CD4-positive, alpha-beta T cell treated with Interleukin-4 for 1 hour (primary cell): Measurements from ENCODE around the gene ERBB3.
"Not testable (repeated sequence)": the region's sequence is repeated elsewhere in the genome, so short reads cannot be mapped to it uniquely, and the experiment has no call there.

Experiments
- DNase-seq, 2 donors: peaks; one replicate each; pipeline ENCODE4 v3.0.0-alpha.2; 2020 to 2022

Gene ERBB3

DNA sequence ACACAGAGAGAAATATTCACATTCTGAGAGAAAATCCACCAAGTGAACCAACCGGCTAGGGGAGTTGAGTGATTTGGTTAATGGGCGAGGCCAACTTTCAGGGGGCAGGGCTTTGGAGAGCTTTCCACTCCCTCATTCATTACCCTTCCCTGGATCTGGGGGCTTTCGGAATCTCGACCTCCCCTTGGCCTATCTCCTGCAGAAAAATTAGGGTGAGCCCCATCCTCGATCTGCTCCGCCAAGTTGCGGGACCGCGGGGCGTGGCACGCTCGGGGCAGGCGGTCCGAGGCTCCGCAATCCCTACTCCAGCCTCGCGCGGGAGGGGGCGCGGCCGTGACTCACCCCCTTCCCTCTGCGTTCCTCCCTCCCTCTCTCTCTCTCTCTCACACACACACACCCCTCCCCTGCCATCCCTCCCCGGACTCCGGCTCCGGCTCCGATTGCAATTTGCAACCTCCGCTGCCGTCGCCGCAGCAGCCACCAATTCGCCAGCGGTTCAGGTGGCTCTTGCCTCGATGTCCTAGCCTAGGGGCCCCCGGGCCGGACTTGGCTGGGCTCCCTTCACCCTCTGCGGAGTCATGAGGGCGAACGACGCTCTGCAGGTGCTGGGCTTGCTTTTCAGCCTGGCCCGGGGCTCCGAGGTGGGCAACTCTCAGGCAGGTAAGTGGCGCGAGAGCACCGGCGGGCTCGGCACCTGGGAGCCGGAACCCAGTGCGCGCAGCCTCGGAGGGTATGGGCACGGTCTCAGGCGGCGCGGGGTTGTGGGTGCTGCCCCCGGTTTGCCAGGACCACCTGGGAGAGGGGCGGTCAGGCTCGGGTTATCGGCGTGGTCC is at the start of gene ERBB3:
ERBB3 (plus strand) TSS at position 443 of the 833 bp plus-strand sequence; CDS start at position 579, 136 bp downstream.
- peak; percentile 56 to 66 for DNase-seq

DNA sequence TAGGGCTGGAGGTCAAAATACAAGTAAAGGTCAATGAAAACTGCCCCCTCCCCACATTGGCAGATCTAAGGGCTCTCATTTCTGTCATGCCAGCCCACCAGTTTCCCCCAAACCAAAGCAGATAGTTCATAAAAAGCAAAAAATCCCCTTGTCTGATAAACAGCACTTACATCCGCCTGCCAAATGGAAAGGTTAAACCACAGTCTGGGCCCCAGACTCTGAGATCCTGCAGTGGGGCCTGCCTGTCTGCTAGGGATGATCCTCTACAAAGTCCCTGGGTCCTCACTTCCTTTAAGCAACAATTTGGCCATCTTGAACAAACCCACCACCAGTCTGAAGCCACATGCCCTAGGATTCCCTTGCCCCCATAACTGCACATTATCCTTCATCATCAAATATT is 48.0 kb upstream of the ERBB3 start:
- no peak for DNase-seq

DNA sequence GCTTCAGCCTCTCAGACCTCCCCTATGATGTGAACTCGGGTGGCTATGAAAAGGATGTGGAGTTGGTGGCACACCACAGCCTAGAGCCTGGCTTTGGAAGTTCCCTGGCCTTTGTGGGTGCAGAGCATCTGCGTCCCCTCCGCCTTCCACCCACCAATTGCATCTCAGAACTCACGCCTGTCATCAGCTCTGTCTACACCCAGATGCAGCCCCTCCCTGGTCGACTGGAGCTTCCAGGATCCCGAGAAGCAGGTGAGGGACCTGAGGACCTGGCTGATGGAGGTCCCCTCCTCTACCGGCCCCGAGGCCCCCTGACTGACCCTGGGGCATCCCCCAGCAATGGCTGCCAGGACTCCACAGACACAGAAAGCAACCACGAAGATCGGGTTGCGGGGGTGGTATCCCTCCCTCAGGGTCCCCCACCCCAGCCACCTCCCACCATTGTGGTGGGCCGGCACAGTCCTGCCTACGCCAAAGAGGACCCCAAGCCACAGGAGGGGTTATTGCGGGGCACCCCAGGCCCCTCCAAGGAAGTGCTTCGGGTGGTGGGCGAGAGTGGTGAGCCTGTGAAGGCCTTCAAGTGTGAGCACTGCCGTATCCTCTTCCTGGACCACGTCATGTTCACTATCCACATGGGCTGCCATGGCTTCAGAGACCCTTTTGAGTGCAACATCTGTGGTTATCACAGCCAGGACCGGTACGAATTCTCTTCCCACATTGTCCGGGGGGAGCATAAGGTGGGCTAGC is 45.2 kb upstream of the ERBB3 start:
- DNase-seq = peak; percentile 22 to 44

DNA sequence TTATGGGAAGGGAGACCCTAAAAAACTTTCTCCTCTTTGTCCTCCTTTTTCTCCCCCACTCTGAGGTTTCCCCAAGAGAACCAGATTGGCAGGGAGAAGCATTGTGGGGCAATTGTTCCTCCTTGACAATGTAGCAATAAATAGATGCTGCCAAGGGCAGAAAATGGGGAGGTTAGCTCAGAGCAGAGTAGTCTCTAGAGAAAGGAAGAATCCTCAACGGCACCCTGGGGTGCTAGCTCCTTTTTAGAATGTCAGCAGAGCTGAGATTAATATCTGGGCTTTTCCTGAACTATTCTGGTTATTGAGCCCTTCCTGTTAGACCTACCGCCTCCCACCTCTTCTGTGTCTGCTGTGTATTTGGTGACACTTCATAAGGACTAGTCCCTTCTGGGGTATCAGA is 42.8 kb upstream of the ERBB3 start:
- DNase-seq = no peak

DNA sequence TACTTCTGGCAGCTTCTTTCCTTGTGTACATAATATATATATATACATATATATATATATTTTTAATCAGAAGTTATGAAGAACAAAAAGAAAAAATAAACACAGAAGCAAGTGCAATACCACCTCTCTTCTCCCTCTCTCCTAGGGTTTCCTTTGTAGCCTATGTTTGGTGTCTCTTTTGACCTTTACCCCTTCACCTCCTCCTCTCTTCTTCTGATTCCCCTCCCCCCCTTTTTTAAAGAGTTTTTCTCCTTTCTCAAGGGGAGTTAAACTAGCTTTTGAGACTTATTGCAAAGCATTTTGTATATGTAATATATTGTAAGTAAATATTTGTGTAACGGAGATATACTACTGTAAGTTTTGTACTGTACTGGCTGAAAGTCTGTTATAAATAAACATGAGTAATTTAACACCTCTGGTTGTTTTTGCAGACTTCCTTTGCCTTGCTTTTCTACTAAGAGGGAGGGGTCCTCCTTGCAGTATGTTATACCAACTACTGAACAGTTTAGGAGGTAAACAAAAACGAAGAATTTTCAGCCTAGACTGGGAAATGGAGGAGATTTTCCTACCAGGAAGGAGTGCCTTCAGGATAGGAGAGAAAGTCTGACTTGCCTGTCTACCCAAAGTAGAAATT is 41.8 kb upstream of the ERBB3 start:
- DNase-seq = no peak

DNA sequence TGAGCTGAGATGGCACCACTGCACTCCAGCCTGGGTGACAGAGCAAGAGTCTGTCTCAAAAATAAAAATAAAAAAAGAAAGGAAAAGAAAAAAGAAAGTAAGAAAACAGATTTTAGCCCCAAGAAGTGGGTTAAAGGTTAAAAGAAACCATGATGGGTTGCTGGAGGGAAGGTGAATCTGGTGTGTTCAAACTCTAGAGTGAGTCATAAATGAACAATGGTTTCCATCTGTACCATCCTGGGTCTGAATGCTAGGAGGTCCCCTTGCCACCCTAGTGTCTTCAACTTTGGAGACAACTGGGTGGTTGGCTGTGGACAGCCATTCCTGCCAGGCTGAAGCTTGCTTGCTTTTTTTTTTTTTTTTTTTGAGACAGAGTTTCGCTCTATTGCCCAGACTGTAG is 39.8 kb upstream of the ERBB3 start:
- DNase-seq = no peak

DNA sequence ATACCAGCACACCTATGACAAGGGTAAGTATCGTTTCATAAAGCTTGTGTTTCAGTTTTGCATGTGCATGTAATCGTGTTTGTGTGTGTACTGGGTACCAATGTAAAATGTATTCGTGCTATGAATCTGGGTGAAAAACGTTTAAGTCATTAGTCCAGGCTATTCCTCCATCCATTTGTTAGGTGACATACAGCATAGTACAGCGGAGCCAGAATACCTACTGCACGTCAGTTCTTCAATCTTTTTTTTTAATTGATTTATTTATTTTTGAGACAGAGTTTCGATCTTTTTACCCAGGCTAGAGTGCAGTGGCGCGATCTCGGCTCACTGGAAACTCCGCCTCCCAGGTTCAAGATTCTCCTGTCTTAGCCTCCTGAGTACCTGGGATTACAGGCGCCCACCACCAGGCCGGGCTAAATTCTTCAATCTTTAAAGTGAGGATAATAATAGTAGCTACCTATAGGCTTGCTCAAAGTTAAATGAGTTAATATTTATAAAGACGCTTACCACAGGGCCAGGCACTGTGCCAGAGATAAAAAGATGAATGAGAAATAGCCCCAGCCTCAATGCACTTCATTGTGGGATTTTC is 38.9 kb upstream of the ERBB3 start:
- no peak for DNase-seq

DNA sequence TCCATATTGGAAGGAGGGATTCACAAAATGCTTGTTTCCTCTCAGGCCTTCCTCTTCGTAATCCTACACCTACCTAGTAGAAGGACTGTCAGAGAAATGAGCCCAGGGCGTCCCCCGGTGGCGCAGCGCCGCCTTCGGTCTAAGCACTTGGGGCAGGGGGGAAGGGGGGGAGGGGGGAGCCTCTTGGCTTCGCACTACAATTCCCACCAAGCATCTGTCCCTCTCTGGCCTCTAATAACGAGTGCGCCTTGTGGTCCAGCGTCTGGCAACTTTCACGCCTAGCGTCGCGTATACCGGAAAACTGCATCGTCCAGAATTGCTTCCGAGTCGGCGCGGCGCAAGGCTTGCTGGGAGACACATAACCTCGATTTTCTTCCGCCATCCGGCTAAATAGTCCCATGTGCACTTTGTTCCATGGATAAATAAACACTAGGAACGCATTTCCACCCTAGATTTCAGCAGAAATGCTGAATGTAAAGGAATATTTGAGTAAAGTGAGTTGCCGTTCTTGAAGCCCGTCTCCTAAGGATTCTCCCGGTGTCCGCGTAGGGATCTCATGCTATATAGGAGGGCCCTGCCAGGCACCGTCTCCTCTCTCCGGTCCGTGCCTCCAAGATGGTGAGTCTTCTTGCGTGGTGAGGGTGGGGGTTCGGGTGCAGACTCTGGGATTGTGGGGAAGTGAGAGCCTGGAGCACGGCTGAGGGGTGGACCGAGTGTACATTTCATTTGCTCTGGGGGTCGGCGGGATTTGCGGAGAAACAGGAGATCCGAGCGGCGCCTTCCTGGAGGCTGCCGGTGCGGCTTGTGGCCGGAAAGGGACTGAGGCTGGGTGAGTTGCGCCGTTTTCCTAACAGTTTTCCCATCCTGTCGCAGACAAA is 38.2 kb upstream of the ERBB3 start, which contains the start of gene RPS26:
RPS26 (plus strand) TSS at position 367 of the 878 bp plus-strand sequence; CDS start at position 616, 249 bp downstream.
- peak; percentile 97 to 98 for DNase-seq

DNA sequence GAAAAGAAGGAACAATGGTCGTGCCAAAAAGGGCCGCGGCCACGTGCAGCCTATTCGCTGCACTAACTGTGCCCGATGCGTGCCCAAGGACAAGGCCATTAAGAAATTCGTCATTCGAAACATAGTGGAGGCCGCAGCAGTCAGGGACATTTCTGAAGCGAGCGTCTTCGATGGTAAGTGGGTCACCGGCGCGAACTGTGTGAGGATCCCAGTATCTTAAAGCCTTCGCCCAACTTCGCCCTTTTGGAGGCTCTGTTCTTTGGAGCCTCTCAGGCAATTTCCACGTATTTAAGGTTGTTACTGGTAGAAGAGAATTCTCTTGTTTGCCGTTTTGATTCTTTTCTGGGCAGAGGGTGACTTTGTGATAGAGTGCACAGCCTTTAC is 37.5 kb upstream of the ERBB3 start:
- DNase-seq = not testable (repeated sequence)

DNA sequence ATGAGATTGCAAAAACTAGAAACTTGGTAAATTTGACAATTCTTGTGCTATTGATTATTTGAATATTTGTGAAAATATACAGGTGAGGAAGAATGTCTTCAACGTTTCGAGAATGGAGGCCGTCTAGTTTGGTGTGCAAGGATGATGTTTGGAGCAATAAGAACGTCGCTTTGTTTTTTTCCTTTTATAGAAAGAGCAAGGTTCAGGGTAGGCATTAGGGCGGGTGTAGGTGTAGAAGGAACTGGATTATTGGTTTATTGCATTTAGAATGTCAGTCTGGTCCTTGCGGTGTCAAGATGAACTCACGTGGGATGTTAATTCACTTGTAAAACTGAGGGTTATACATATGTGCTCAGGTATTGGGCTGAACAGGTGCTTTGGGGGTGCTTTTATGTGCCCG is 37.1 kb upstream of the ERBB3 start:
- DNase-seq = no peak

DNA sequence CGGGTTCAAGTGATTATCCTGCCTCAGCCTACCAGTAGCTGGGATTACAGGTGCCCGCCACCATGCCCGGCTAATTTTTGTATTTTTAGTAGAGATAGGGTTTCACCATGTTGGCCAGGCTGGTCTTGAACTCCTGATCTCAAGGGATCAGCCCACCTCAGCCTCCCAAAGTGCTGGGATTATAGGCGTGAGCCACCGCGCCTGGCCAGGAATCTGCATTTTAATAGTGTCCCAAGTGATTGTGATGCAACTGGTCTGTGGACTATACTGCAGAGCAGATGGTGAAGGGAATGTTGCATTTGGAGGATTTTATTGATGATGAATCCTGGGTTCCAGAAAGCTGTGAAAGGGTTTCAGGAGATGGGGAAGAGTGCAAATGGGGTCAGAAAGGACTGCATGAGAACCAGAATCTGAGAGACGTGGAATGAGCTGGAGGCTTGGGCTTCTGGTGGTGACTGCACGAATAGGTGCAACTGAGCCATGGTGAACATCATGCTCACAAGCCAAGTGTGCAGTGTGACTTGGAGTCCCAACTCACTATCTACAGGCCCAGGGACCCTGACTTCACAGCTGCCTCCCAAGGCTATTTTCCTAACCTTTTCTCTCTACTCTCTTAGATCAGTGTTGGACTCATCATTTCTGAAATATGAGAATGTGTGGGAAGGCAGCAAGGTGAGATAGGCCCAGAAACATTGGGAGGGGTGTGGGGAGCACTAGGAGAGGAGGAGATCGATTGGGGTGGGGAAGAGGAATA is 33.8 kb upstream of the ERBB3 start:
- no peak for DNase-seq

DNA sequence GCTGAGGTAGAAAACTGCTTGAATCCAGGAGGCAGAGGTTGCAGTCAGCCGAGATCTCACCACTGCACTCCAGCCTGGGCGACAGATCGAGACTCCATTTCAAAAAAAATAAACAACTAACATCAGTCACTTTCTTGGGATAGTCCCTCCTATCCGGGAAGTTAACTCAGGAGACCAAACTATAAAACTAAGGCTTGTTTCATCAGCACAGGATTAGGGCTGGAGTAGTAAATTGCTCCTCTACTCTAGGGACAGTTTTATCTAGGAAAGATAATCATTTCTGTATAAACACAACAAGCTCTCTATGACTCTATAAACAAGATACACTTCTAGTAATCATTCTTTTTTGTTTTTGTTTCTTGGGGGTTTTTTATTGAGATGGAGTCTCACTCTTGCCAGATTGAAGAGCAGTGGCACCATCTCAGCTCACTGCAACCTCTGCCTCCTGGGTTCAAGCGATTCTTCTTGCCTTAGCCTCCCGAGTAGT is 26.5 kb upstream of the ERBB3 start:
- no peak for DNase-seq

DNA sequence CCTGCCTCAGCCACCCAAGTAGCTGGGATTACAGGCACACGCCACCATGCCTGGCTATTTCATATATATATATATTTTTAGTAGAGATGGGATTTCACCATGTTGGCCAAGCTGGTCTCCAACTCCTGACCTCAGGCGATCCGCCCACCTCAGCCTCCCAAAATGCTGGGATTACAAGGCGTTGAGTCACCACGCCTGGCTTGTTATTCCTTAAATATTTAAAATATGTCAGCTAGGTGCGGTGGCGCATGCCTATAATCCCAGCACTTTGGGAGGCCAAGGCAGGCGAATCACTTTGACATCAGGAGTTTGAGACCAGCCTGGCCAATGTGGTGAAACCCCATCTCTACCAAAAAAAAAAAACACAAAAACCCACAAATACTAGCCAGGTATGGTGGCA is 20.0 kb upstream of the ERBB3 start:
- DNase-seq = not testable (repeated sequence)

DNA sequence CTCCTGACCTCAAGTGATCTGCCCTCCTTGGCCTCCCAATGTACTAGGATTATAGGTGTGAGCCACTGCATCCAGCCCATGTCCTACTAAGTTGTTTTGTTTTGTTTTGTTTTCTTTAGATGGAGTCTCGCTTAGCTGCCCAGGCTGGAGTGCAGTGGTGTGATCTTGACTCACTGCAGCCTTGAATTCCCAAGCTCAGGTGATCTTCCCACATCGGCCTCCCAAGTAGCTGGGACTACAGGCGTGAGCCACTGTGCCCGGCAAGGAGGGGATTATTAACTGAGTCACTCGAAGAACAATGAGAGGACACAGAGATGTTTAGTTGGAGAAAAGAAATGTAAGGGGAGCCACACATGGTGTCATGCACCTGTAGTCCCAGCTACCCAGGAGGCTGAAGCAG is 18.0 kb upstream of the ERBB3 start:
- no peak for DNase-seq

DNA sequence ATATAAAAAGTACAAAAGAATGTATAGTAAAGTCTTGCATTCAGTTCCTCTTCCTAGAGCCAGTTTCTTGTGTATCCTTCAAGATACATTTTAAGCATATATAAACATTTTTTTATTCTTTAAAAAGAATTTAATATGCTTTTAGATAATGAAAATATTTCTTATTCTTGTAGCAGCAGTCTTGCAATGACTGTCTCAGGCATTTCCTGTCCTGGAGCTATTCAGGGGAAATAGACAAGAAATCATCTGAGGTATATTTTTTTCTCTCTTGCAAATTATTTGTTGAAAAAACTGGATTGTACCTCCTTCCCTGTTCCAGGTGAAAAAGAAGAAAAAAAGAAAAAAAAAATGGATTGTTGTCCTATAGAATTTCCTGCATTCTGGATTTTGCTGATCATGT is 17.0 kb upstream of the ERBB3 start:
- no peak for DNase-seq

DNA sequence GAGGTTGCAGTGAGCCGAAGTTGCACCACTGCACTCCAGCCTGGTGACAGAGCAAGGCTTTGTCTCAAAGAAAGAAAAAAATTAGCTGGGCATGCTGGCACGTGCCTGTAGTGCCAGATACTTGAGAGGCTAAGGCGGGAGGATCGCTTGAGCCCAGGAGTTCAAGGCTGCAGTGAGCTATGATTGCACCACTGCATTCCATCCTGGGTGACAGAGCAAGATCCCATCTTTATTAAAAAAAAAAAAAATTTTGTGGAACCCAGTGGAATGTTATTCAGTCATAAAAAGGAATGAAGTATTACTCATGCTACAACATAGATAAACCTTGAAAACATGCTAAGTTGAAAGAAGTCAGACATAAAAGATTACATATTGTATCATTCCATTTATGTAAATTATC is 8.3 kb upstream of the ERBB3 start:
- DNase-seq = no peak

DNA sequence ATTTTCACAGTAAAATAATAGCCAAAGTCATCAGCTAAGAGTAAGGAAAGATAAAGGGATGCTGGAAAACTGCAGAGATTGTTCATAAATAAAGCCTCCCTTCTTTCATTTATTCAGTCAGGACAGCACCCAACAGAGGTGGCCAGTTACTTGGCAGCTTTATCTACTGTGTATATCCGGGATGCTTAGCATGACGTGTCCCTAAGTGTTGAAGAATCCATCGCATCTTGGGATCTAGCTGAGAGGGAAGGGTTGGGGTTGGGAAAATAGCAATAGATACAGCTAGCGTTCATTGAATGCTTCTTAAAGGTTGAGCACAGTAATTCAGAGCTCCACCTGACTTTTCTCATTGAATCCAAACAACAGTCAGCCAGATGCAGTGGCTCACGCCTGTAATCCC is 5.6 kb upstream of the ERBB3 start:
- DNase-seq = no peak

DNA sequence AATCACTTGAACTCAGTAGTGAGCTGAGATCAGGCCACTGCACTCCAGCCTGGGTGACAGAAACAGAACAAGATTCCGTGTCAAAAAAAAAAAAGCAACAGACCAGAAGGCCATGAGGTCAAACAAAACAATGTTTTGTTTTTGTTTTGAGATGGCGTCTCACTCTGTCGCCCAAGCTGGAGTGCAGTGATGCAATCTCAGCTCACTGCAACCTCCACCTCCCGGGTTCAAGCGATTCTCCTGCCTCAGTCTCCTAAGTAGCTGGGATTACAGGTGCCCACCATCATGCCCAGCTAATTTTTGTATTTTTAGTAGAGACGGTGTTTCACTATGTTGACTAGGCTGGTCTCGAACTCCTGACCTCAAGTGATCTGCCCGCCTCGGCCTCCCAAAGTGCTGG is 2.0 kb upstream of the ERBB3 start:
- not testable (repeated sequence) for DNase-seq

DNA sequence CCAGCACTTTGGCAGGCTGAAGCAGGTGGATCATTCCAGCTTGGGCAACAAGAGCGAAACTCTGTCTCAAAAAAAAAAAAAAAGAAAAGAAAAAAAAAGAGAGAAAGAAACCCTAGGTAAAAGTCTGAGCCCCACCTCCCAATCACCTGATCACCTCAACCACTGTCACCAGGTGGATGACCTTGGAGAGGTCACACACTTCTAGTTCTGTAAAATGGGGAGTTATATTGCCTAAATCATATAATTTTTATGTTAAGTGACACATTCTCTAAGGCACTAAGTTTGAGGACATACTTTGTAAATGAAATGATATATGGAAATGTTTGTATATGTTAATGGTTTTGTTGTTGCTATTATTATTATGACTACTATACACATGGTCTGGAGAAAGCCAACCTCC is 1.5 kb upstream of the ERBB3 start:
- DNase-seq = no peak

DNA sequence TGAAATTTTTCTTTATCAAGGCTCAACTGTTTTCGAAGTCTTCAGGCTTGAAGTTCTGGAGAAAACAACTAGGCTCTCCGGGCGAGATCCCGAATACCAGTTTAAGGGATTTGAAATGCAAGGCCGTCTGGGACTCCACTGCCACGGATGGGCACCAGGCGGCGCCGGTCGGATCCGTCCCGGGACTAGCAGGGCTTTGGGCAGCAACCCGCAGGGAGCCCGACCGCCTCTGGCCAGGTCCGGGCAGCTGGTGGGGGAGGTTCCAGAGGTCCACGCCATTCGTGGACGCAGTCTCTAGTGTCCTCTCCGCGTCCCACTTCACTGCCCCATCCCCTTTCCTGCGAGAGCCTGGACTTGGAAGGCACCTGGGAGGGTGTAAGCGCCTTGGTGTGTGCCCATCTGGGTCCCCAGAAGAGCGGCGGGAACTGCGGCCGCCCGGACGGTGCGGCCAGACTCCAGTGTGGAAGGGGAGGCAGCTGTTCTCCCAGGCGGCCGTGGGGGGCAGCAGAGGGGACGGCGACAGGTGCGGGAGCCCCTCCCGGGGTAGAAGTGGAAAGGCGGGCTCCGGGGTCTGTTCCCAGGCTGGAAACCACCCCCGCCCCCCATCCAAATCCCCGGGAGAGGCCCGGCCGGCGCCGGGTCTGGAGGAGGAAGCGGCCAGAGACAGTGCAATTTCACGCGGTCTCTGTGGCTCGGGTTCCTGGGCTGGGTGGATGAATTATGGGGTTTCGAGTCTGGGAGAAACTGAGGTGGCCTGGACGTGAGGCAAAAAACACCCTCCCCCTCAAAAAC is 838 bp upstream of the ERBB3 start:
- DNase-seq = peak; percentile 45 to 48
